GM19328 (cell line): Measurements from ENCODE around the gene ZBTB20.

Source experiments
- ATAC-seq: cut with Tn5 transposase; IDR thresholded peaks from one replicate; pipeline ENCODE4 v1.9.1; 2021; ENCODE audit warnings: mild to moderate bottlenecking, moderate library complexity; ENCODE audit not compliant: unreplicated experiment

The ZBTB20 gene

DNA sequence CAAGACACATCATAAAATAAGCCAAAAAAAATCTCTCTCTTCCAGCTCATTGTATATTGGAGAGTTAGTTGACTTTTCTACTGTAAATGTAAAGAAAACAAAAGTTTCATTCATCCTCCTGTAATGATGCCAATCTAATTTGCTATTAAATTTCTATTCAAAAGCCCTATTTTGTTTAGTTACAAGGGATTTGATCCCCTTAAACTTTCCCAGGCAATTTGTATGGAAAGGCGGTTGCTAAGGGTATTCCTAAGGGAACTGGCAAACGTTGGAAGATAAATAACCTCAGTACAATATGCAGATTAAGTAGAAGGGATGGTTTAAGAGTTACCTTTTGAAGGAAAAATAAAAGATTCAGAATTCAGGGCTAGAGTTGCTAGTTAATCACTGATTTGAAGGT, 500.6 kb downstream of the ZBTB20 start:
- no peak for ATAC-seq

DNA sequence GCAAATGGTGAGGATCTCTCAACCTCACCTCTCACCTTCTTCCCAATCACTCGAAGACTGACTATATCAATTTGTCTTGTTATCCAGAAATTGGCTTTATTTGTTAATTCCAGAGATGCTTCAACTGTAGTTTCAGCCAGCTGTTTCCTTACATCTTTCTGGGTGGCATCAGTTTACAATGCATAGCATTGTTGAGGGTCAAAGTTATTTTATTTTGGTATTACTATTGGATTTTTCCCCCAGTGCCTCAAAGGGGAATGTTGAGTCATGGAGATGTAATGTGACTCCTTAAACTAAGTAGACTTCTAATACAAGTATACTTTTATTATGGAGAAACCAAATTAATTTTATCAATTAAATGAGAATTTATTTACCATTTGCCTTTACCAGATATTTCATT, 501.7 kb downstream of the ZBTB20 start:
- ATAC-seq: no peak

DNA sequence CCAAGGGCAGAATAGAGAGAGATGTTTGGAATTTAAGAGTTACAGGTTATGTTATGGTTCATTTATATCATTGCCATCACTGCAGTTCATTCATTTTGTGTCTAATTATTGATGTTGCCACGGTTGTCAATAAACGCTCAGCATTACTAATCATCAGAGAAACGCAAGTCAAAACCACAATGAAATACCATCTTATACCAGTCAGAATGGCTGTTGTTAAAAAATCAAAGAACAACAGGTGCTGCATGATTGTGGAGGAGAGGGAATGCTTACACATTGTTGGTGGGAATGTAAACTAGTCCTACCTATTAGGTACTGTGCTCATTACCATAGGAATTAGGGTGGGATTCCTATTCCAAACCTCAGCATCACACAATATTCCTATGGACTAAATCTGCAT, 502.7 kb downstream of the ZBTB20 start:
- ATAC-seq: no peak

DNA sequence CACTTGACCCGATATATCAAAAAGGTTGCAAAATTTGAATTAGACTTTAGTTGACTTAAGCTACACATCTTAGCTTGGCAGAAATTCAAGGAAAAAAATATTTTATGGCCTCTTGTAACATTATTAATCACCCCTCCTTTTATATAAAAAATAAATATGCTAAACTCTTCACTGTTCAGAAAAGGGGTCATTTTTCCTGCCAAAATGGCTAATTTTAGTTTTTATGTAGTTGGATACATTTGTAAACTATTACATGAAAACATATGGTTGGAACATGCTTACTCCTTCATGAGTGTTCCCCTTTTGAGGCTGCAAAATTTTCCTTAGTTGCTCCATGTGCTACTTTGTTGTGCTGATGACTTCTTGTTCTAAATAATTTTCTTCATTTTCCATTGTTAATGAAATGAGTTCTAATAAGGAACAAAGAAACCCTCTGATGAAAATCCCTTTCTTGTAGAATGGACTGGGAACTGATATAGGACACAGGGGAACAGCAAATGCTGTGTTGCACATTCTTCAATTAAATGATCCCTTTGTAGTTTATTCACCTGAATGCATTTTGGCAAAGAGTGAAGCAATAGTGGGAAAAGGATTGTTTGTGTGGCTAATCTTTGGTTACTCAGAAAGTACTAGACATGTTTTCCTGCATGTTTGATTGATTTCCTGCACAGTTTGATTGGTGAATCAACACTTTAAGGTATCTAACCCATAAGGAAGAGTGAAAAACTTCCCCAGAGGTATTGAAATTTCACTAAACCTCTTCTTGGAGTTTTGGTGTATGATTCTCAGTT, 503.9 kb downstream of the ZBTB20 start:
- ATAC-seq: no peak

DNA sequence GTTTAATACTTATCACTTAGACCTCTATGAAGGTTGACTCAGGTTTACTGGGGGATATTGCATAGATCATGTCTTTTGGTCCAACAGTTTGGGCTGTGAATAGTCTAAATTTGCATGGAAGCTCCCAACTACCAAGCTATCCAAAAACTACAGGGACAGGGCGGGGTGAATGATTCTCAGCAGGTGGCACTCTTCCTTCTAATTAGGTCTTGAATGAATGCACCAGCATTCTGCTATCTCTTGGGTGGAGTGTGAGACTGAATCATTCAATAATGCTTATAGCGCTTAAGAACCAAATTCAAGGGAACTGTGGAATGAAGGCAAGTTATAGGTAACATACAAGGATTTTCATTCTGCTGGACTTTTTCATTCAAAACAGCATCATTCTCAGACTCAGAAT, 507.0 kb downstream of the ZBTB20 start:
- ATAC-seq: no peak

DNA sequence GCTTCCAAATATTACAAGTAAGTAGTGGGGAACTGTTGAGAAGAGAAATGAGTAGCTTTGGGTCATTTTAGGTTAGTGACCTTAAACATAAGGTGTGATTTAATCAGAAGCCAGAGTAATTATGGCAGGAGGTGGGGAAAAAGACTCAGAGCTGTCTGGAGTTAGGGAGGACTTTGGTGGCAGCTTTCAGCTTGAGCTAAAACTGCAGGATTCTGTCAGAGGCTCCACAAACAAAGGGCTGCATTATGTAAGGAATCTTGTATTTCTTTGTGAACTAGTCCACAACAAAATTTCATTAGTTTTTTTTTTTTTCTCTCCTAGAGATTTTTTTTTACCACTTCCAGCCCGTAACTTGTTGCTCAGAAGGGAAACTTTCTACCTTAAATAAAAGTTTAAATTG, 507.9 kb downstream of the ZBTB20 start:
- ATAC-seq: no peak

DNA sequence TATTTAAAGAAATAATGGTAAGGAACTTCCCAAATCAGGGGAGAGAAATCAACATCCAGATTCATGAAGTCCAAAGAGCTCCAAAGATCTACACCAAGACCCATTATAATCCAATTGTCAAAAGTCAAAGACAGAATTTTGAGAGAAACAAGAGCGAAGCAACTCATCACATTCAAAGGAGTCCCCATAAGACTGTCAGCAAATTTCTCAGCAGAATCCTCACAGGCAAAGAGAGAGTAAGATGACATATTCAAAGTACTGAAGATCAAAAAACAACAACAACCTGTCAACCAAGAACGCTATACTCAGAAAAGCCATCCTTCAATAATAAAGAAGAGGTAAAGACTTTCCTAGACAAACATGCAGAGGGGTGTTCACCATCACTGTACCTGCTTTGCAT, 511.2 kb downstream of the ZBTB20 start:
- ATAC-seq: no peak

DNA sequence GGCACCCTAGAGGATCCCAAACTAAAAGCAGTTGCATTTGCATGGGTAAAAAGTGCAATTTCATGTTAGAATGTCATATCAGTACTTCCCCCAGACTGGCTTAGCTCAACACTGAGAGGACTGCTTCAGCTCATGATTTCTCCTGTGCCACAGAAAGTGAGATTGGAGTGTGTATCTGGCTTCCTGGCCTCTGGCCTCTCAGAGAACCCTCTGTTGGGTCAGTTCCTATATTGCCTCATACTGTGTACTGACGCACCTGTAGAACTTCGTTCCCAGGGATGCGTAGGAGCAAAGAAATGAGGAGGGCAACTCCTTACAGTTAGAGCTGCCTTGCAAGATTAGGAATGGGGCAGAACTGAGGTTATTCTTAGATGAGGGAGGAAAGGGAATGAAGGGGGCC, 512.5 kb downstream of the ZBTB20 start:
- ATAC-seq: no peak

DNA sequence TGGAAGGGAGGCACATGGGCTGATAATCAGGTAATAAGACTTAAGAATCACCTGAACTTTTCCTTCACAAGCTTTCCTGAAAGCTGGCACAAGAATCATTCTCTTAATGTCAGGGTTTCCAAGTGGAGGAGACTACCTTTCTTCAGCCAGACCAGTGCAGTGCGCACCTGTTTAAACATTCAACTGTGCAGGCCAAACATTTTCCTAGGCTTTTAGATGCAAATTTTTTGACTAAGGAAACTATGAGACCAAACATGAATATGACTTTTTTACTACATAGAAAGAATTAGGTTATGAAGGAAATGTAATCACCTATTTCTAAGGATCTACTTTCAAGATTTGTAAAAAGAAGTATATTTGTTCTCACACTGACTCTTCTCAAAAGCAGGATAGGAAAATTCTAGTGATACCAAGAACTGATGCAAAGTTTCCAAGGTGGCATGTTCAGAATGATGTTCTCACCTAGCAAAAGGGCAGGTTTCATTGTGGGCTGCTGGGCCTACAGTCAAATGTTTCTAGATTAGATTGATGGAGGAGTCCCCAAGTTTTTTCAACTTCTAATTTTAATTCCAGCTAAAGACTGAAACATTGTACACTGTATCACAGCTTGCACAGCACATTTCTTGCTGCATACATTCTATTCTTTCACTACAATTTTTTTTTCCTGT, 514.2 kb downstream of the ZBTB20 start:
- ATAC-seq: no peak

DNA sequence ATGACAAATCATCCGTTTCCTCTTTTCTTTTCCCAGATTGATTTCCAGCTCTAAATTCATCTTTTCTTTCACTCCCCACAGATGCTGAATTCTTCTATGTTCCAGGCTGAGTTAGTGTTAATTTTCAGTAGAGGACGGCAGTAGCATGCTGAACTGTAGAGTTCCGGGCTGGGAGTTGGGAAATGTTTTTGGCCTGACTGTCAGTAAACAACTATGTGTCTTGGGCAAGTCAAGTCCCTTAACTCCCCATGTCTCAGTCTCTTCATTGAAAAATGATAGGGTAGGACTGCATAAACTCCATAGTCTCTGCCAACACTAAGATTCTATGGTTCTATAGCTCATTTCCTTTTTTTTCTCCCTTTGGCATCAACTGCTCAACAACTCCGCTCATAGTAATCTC, 519.3 kb downstream of the ZBTB20 start:
- ATAC-seq: no peak

DNA sequence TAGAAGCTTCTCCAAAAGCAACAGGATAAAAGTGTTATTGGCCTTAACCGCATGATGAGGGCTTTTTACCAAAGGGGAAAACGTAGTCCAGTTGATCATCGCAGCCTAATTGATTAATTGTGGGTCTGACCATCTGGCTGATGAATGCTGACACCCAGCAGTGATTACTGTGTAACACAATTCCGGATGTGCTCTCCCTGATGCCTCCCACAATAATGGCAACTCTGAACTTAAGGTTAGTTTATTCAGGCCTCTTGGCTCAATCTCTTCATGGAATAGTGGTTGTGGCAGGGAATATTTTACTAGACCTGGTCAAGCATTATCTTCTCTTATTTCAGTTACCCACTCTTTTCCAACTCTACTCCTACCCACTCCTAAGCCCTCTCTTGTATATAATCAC, 520.3 kb downstream of the ZBTB20 start:
- ATAC-seq: no peak

DNA sequence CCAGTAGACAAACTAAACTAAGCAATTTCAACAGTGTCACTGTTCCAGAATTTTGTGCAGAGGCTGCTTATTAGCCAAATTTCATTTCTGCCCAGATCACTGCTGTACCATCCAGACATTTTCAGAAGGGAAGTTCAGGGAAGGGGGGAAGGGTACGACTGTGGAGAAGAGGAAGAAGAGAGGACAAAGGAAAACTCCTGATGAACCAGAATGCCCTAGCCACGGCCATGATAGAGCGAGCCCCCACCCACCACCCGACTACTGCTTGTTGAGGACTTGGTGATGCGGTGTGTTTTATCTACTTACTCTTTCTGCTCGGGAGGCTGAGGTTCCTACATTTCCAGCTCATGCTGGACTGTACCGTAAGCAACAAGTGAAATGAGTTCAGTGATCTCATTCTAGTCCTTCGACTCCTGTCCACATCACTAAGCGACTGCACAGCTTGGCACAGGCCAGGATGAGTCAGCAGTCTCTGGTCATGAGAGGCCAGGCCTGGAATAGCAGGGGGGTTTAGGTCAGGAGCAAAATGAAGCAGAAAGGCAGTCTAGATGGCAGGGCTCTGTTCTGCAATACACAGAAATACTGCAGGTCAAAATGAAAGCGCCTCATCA, 522.4 kb downstream of the ZBTB20 start:
- ATAC-seq: no peak

DNA sequence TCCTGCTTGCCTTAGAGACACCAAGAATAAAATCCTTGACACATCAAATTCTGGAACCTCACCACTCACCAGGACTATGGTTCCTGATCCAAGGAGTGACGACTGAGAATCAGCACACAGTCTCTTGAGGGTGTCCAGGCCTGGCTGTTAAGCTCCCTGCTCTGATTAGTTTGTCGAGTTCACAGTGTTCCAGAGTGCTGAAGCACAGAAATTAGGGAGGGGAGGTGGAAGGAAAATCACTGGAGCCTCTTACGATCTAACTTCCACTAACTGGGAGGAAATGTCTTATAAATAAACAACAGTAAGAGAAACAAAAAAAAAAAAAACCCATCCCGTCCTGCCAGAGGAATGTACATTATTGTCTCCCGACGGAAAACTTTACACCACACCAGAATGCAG, 523.0 kb downstream of the ZBTB20 start:
- no peak for ATAC-seq

DNA sequence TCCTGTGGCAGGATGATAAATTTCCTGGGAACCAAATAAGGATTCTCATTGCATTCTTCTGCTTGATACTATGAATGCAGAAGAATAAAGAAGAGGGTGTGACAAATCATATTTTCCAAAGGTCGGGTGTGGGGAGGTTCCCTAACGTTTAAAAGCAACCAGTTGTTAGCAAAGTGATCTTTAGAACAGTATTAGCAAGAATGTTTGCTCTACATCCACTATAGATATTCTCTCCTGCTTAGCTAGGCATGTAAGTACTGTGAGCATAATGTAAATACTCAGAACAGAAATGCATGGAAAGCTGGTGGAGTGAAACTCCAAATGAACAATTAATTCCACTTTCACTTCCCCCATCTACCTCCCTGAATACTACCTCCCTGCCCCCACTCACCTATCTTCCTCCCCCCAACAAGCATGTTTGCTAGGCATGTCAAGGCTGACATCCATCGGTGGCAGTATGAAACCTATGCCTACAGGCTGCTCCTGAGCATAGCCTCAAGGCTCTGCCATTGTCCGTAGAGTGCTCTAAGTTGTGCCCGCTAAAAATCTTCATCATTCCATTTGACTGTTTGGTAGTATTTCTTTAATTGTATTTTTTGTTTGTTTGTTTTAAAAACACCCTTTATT, 523.6 kb downstream of the ZBTB20 start:
- ATAC-seq: no peak

DNA sequence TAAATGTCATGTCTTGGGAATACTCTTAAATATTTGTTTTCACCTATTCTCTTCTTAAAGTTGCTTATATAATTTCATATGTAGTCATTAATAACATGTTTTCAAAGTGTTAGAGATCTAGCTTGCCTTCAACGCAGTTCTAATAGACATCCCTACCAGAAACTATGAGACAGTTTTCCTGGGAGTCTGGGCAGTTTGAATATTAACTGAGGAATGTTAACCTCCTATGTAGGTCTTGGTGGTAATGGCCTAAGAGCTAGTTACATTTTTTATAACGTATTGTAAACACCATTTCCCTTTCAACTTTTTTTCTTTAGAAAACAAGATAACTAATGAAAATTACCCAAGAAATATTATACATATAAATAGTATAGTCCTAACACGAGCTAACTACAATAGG, 525.1 kb downstream of the ZBTB20 start:
- ATAC-seq: no peak

DNA sequence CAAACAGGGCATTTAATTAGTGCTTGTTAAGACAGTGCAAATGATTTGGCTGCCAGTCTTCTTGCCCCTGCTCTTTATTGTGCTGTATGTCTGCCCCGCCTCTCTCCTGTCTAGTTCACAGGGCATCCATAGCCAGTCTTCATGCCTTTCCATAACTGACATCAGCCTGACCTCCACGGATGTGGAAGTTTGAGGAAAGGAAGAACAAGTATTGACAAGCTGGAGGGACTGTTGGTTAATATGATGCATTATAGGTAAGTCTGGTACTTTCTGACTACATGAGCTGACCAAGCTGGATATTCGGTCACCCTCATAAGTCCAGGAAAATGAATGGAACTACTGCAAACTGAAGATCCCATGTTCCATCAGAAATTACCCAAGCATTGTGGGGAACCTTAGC, 527.3 kb downstream of the ZBTB20 start:
- ATAC-seq: no peak

DNA sequence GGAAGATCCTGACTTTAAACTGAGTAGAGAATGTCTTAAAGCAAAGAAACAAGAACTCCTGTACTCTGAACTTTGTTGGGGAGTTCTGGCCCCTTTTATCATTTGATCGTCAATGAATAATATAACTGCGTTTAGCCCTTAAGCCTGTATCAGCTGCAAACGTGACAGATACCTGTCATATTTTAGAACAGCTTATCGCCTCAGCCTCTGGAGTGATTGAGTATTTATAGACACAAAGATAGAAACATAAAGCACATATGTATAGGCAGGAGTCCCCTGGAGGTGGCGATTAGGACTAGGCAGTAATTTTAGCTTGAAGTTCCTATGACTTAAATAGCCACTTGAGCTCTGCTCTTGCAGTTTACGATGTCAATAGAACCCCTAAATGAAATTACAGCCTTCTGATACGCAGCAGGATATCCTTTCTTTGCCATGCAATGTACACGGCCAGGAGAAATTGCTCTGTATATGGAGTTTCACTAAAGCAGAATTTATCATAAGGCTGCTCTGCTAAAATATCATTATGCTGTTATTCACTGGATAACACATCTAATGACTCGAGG, 531.5 kb downstream of the ZBTB20 start:
- ATAC-seq: no peak

DNA sequence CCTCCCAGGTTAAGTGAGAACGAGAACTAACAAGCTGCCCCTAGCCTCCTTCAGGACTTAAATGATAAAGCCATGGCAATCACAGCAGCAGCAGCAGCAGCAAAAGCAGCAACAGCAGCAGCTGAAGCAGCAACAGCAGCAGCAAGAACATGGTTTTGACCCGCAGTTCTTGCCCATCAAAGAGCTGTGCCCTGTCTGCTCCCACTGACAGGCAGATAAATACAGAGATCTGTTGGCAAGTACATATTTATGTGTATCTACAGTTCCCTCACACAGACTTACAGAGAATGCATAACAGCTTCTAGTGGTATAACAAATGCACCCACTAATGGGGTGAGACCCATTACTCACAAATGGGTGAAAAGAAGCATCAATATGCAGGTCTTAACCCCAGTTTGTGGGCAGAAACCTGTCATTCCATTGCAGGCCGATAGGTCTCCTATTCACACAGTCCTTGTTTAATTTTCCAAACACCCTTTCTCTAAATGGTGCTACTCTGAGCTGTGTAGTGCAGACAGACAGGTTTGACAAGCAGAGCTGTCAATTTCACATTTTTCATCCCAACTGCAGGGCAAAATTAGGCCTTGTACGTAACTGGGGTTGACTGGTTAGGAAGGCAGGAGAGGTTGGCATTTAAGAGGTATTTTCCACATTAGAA, 537.0 kb downstream of the ZBTB20 start:
- no peak for ATAC-seq

DNA sequence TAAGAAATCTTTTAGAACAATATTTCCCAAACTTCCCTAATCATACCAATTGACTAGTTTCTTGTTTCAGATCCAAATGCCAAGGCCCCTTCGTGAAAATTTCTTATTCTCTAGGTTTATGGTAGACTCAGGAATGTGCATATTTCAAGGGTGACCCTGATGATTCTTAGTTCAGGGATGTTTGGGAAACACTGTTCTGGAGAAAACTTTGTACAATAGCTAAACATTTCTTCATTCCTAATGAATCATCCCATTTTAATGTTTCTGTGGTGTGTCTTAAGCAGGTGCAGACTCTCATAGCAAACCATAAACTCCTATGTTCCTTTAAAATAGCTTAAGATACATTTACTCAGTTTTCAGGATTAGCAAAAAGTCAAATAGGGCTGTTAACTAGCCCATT, 538.8 kb downstream of the ZBTB20 start:
- no peak for ATAC-seq

DNA sequence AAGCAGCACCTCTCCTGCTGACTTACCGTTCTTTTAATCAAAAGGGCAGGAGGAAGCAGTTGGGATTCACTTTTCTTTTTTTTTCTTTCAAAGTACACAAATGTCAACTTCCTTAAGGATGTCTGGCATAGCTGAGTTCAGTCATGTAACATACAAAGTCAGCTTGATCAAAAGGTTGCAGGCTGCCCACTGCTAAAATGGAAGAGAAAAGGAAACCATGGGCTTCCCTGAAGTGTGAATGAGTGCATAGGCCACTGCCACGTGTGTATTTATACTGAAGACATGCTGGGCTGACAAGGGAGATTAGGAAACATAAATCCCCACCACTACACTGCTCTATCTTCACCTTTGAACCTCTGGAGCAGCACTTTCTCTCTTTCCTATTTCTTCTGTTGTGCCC, 540.8 kb downstream of the ZBTB20 start:
- no peak for ATAC-seq

DNA sequence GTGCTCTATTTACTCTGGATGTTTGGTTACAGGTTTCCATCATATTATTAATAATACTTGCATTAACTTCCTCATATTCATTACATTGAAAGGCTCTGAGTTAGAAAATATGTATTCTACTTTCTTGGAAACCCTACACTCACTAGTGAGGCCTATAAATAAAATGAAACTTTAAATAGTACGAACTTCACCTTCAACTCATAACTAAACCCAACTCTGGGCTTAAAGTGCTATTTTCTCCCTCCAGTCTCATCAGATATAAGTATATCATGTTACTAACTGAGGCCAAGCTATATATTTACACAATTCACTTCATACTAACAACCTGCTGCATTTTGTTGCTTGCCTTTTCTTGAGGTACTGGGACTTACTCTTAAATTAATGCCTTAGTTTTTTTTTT, 546.5 kb downstream of the ZBTB20 start:
- no peak for ATAC-seq
